Endothelial cell of umbilical vein (primary cell): Measurements from ENCODE around the gene SYNE1. TPM values are rescaled to one million over a fixed set of nuclear protein-coding genes. Genes with fewer than 3 reads are reported as not detected.

Experiments used
- BruUV-seq: library from RNA; stranded (reverse); fragments of 400-500 nt; replicated peaks from 2 replicates; lab custom pipeline; 2021; lab: Mats Ljungman, UMichigan
- CTCF ChIA-PET: fragments of 300-600, 350-600 bp; sonication (Branson Sonifier 250); formaldehyde crosslinking; loops from one replicate; lab custom pipeline; 2021; ENCODE audit warnings: antibody characterized with exemption, inconsistent platforms; lab: Charles Lee
- POLR2A ChIA-PET: fragments of 300-600, 350-600 bp; sonication (Branson Sonifier 250); formaldehyde crosslinking; loops from one replicate; lab custom pipeline; 2021; ENCODE audit warnings: antibody characterized with exemption, inconsistent platforms; lab: Charles Lee
- DNase-seq: peaks from one replicate; pipeline ENCODE4 v3.0.0-alpha.2; 2011; ENCODE audit warnings: low read depth, low spot score
- FAIRE-seq: peaks from 2 replicates; lab custom pipeline; 2011; peaks lifted over from hg19 to GRCh38; lab: Jason Lieb, UNC
- H2AFZ ChIP-seq: 2 replicates; pipeline ENCODE4 v1.6.0; 2012; ENCODE audit warnings: low read depth, low read length, control low read depth, inconsistent platforms
- H3K27ac ChIP-seq: 2 replicates; pipeline ENCODE4 v1.5.1; 2011; ENCODE audit warnings: low read depth, mild to moderate bottlenecking, control low read depth, low read length, moderate library complexity; ENCODE audit not compliant: insufficient read depth
- H3K27me3 ChIP-seq, 2 experiments: 2 replicates each; pipeline versions ENCODE4 v1.6.0 to v1.6.1; 2011; ENCODE audit warnings: low read length in 2 of 2, mixed read lengths in 1 of 2; ENCODE audit not compliant: control insufficient read depth in 2 of 2, insufficient read depth in 2 of 2
- H3K36me3 ChIP-seq, 2 experiments: 2 replicates in 1 of 2; 3 replicates in 1 of 2; pipeline ENCODE4 v1.5.1; 2011; ENCODE audit warnings: low read length in 2 of 2, mild to moderate bottlenecking in 1 of 2, moderate library complexity in 1 of 2; ENCODE audit not compliant: control insufficient read depth in 2 of 2, insufficient read depth in 2 of 2; ENCODE audit errors: extremely low read depth in 1 of 2
- H3K4me1 ChIP-seq: 3 replicates; pipeline ENCODE4 v1.5.1; 2011; ENCODE audit warnings: mild to moderate bottlenecking, low read length; ENCODE audit not compliant: control insufficient read depth, insufficient read depth; ENCODE audit errors: extremely low read depth
- H3K4me2 ChIP-seq: 2 replicates; pipeline ENCODE4 v1.6.1; 2011; ENCODE audit warnings: low read length, control low read depth, mixed read lengths; ENCODE audit not compliant: insufficient read depth
- H3K4me3 ChIP-seq, 3 experiments: fragments of 200-600 bp in 1 of 3; sonication (generic), shearing (Covaris generic) in 1 of 3; replicated peaks in 1 of 3; 2 replicates each; pipeline ENCODE4 v1.5.1; 2011 to 2016; ENCODE audit warnings: control low read depth in 3 of 3, low read length in 3 of 3, mild to moderate bottlenecking in 2 of 3, inconsistent platforms in 1 of 3, low read depth in 1 of 3, moderate library complexity in 1 of 3; ENCODE audit not compliant: insufficient read depth in 1 of 3
- H3K79me2 ChIP-seq: 2 replicates; pipeline ENCODE4 v1.6.0; 2012; ENCODE audit warnings: low read length, inconsistent platforms; ENCODE audit not compliant: control insufficient read depth, insufficient read depth
- H3K9ac ChIP-seq: replicated peaks from 2 replicates; pipeline ENCODE3; 2011; ENCODE audit warnings: low read length, control low read depth; ENCODE audit not compliant: insufficient read depth; ENCODE audit errors: extremely low read depth
- H3K9me1 ChIP-seq: replicated peaks from 3 replicates; pipeline ENCODE4 v1.6.0; 2011; ENCODE audit warnings: mild to moderate bottlenecking, low read length; ENCODE audit not compliant: control insufficient read depth, insufficient read depth; ENCODE audit errors: extremely low read depth
- H3K9me3 ChIP-seq: replicated peaks from 2 replicates; pipeline ENCODE4 v1.5.1; 2012; ENCODE audit warnings: low read length, inconsistent platforms; ENCODE audit not compliant: control insufficient read depth, insufficient read depth
- H4K20me1 ChIP-seq: replicated peaks from 2 replicates; pipeline ENCODE3; 2011; ENCODE audit warnings: mild to moderate bottlenecking, low read length; ENCODE audit not compliant: control insufficient read depth, insufficient read depth; ENCODE audit errors: extremely low read depth
- CTCF ChIP-seq, 2 donors: IDR thresholded peaks; 1 replicate in 1 of 2; 2 replicates in 1 of 2; pipeline ENCODE4 v1.5.1; 2011; ENCODE audit warnings: low read length in 2 of 2, mild to moderate bottlenecking in 2 of 2, moderate library complexity in 2 of 2, control low read depth in 1 of 2, inconsistent platforms in 1 of 2, low read depth in 1 of 2; ENCODE audit not compliant: insufficient read depth in 1 of 2; ENCODE audit errors: extremely low read depth in 1 of 2
- EZH2 ChIP-seq: IDR thresholded peaks from 2 replicates; pipeline ENCODE4 v1.6.1; 2012; ENCODE audit warnings: borderline replicate concordance, low read depth, mild to moderate bottlenecking, moderate library complexity, low read length, inconsistent platforms; ENCODE audit not compliant: severe bottlenecking
- FOS ChIP-seq: IDR thresholded peaks from 2 replicates; pipeline ENCODE4 v1.6.1; 2011; ENCODE audit warnings: mild to moderate bottlenecking, low read length, moderate library complexity, borderline replicate concordance; ENCODE audit not compliant: insufficient read depth
- GATA2 ChIP-seq: IDR thresholded peaks from 2 replicates; pipeline ENCODE4 v1.7.0; 2011; ENCODE audit warnings: low read depth, mild to moderate bottlenecking, moderate library complexity, mixed read lengths, low read length; ENCODE audit not compliant: insufficient read length, insufficient read depth
- JUN ChIP-seq: IDR thresholded peaks from 2 replicates; pipeline ENCODE4 v1.6.1; 2011; ENCODE audit warnings: borderline replicate concordance, low read depth; ENCODE audit not compliant: insufficient read length, insufficient read depth
- MAX ChIP-seq: IDR thresholded peaks from 2 replicates; pipeline ENCODE4 v1.6.1; 2011; ENCODE audit not compliant: insufficient read depth, insufficient read length
- MYC ChIP-seq: IDR thresholded peaks from one replicate; pipeline ENCODE4 v1.6.1; 2011; ENCODE audit warnings: mild to moderate bottlenecking, low read depth, low read length
- POLR2A ChIP-seq: IDR thresholded peaks from 2 replicates; pipeline ENCODE4 v1.6.1; 2012; ENCODE audit warnings: low read depth, mild to moderate bottlenecking, control low read depth, low read length
- POLR2AphosphoS5 ChIP-seq: IDR thresholded peaks from 2 replicates; pipeline ENCODE4 v1.6.1; 2012; ENCODE audit warnings: low read depth, mild to moderate bottlenecking, control low read depth, low read length, moderate library complexity; ENCODE audit not compliant: insufficient read depth
- dilution Hi-C: fragments of 300-500 bp; cut with MboI; formaldehyde crosslinking; loops from one replicate; pipeline ENCODE4 v1.15.0; 2019; ENCODE audit warnings: low sequenced_read_pairs; ENCODE audit not compliant: extremely low pct_ligation_motif_present
- intact Hi-C: fragments of 100-400 bp; cut with micrococcal nuclease; formaldehyde crosslinking; loops from one replicate; pipeline ENCODE4 v1.10.0; 2022
- polyA plus RNA-seq, 4 experiments: library from polyadenylated mRNA; depleted of rRNA in 3 of 4; stranded (reverse) in 3 of 4; unstranded in 1 of 4; fragments of >200 nt; gene quantifications; 2 replicates each; pipeline versions ENCODE4 v1.2.1 to v1.2.3, GENCODE V29; 2011 to 2012; ENCODE audit warnings: missing spikeins in 1 of 4
- total RNA-seq: library from RNA; stranded (reverse); gene quantifications from 2 replicates; pipeline ENCODE4 v1.2.3, GENCODE V29; 2021

Gene SYNE1
- total and polyA plus RNA-seq, 2 donors (not counting 3 experiments of a cell fraction or from before 2014, with no cell fraction given): 26.5 to 52.3 TPM

DNA sequence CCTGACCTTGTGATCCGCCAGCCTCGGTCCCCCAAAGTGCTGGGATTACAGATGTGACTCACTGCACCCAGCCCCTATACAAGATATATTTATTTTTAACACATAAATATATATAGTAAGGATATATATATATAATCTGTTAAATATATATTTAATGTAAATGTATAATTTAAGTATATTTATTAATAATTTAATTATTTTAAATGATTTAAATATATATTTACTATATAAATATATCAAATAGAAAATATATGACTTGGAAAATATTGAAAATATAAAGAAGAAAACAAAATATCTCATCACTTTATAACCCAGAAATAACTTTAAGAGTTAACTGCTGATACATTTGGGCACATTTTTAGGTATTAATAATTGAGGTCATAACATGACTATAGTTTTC lies 324.7 kb downstream of the SYNE1 start:
- POLR2A ChIA-PET: no interaction called here
- H3K27me3 ChIP-seq: no peaks in the 10 kb centered on the region
- H3K79me2 ChIP-seq: no peaks in the 10 kb centered on the region
- no peaks in the 10 kb centered on the region for H3K36me3 ChIP-seq
- no peak overlapping the region for H3K4me3 ChIP-seq
- H3K4me1 ChIP-seq: peaks cover 27% of the 10 kb centered on the region
- CTCF ChIA-PET: interaction anchor here (0.7 kb wide), 1 partner anchor 11 kb away, joined by 3 read pairs; no protein-coding TSS in a partner anchor
- no TSS peak for BruUV-seq
- H3K9me3 ChIP-seq: no peaks in the 10 kb centered on the region
- intact Hi-C loops: loop anchor here (5.0 kb wide), 1 partner anchor 1450 kb away; no protein-coding TSS in a partner anchor
- dilution Hi-C loops: no loop called here
- TF ChIP-seq MYC (no peak), CTCF (IDR thresholded peaks at IDR 0.05; ENCODE audit: extremely low read depth in 1 of 2, insufficient read depth in 1 of 2, low read depth in 1 of 2, low read length in 2 of 2) (no peak), FOS (no peak), GATA2 (no peak), POLR2AphosphoS5 (no peak), EZH2 (no peak), JUN (no peak), POLR2A (no peak), MAX (no peak)
- no peak overlapping the region for H3K9ac ChIP-seq
- no peaks in the 10 kb centered on the region for H3K9me1 ChIP-seq
- H3K27ac ChIP-seq: no peak overlapping the region
- FAIRE-seq (no peak), DNase-seq (no peak)
- no peaks in the 10 kb centered on the region for H4K20me1 ChIP-seq
- no peak overlapping the region for H3K4me2 ChIP-seq
- H2AFZ ChIP-seq: no peak overlapping the region
